ENCODE measurements around the gene PLCB1. TPM values are rescaled to one million over a fixed set of nuclear protein-coding genes. Genes with fewer than 3 reads are reported as not detected.

PLCB1 gene
- total and polyA plus RNA-seq, 2 experiments from 2014 or later, result 14.9 to 20.7 TPM

GRCh38 chr20:8246716-8247115, 114.7 kb downstream of the PLCB1 start (continued):
- TF ChIP-seq CREB1 (CRISPR knock-in tag; IDR thresholded peaks at IDR 0.05; ENCODE audit: low read depth) (no peak), EZH2phosphoT487 (IDR thresholded peaks at IDR 0.05; ENCODE audit: unreplicated experiment) (no peak), NANOG (IDR thresholded peaks at IDR 0.05; ENCODE audit: borderline replicate concordance) (no peak)

DNA sequence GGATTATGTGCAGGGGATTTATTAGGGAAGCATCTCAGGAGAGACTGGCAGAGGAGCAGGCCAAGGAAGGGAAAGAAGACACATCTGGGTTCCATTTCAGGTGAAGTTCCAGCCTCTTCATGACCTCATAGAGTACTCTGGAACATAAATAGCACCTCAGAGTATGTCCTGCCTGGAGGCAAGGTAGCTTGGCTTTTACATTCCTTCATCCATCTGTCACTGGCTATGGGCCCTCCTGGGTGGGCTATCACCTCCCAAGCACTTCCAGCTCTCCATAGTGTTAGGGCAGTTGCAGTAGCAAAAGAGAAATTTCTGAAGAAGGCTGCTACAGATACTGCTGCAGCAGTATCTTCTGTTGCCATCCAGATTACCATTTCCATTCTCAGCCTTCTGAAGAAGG, 116.0 kb downstream of the PLCB1 start:
- H3K4me3 ChIP-seq, result no peak overlapping the region
- H3K36me3 ChIP-seq (ENCODE audit: insufficient read depth), result no peaks in the 10 kb centered on the region
- DNase-seq (ENCODE audit: low spot score), result no peak
- H3K27ac ChIP-seq (ENCODE audit: low read depth), result no peak overlapping the region
- H3K36me3 Mint-ChIP-seq (ENCODE audit: low read depth), result no peaks in the 10 kb centered on the region
- H3K4me1 ChIP-seq (ENCODE audit: insufficient read depth), result peaks cover 6% of the 10 kb centered on the region; the same call in 1 of the 2 replicates
- no peaks in the 10 kb centered on the region for H3K9me3 Mint-ChIP-seq
- H3F3A ChIP-seq (replicated peaks; ENCODE audit: low read depth), result no peaks in the 10 kb centered on the region
- peaks cover 4% of the 10 kb centered on the region; the same call in 1 of the 2 replicates for H3K9me2 ChIP-seq (ENCODE audit: insufficient read depth)
- no peaks in the 10 kb centered on the region for H3K79me2 ChIP-seq (replicated peaks; ENCODE audit: insufficient read depth)
- no peaks in the 10 kb centered on the region for H3K27me3 ChIP-seq (ENCODE audit: insufficient read depth)
- no peak for ATAC-seq
- no peak overlapping the region for H3K4me2 ChIP-seq
- H3K4me3 Mint-ChIP-seq, result no peak overlapping the region
- H3K27ac Mint-ChIP-seq, result no peak overlapping the region
- peaks cover 11% of the 10 kb centered on the region; the same call in 2 of the 3 replicates for H3K4me1 Mint-ChIP-seq
- H2AFZ ChIP-seq, result no peak overlapping the region
- TF ChIP-seq ZNF114 (CRISPR knock-in tag; IDR thresholded peaks at IDR 0.05) (no peak), REST (IDR thresholded peaks at IDR 0.05; ENCODE audit: unreplicated experiment) (no peak), EZH2 (IDR thresholded peaks at IDR 0.05; ENCODE audit: low read depth, unreplicated experiment) (no peak), CREB1 (CRISPR knock-in tag; IDR thresholded peaks at IDR 0.05; ENCODE audit: low read depth) (no peak), NANOG (IDR thresholded peaks at IDR 0.05; ENCODE audit: borderline replicate concordance) (no peak), ETS1 (IDR thresholded peaks at IDR 0.05) (no peak), STAT1 (IDR thresholded peaks at IDR 0.05; ENCODE audit: unreplicated experiment) (no peak), JUNB (IDR thresholded peaks at IDR 0.05; ENCODE audit: unreplicated experiment) (no peak), POLR2AphosphoS5 (IDR thresholded peaks at IDR 0.05; ENCODE audit: low read depth) (no peak), EZH2phosphoT487 (IDR thresholded peaks at IDR 0.05; ENCODE audit: unreplicated experiment) (no peak), ZNF331 (CRISPR knock-in tag; IDR thresholded peaks at IDR 0.05; ENCODE audit: low read depth) (no peak)
- TF ChIP-seq, protein P1, sequence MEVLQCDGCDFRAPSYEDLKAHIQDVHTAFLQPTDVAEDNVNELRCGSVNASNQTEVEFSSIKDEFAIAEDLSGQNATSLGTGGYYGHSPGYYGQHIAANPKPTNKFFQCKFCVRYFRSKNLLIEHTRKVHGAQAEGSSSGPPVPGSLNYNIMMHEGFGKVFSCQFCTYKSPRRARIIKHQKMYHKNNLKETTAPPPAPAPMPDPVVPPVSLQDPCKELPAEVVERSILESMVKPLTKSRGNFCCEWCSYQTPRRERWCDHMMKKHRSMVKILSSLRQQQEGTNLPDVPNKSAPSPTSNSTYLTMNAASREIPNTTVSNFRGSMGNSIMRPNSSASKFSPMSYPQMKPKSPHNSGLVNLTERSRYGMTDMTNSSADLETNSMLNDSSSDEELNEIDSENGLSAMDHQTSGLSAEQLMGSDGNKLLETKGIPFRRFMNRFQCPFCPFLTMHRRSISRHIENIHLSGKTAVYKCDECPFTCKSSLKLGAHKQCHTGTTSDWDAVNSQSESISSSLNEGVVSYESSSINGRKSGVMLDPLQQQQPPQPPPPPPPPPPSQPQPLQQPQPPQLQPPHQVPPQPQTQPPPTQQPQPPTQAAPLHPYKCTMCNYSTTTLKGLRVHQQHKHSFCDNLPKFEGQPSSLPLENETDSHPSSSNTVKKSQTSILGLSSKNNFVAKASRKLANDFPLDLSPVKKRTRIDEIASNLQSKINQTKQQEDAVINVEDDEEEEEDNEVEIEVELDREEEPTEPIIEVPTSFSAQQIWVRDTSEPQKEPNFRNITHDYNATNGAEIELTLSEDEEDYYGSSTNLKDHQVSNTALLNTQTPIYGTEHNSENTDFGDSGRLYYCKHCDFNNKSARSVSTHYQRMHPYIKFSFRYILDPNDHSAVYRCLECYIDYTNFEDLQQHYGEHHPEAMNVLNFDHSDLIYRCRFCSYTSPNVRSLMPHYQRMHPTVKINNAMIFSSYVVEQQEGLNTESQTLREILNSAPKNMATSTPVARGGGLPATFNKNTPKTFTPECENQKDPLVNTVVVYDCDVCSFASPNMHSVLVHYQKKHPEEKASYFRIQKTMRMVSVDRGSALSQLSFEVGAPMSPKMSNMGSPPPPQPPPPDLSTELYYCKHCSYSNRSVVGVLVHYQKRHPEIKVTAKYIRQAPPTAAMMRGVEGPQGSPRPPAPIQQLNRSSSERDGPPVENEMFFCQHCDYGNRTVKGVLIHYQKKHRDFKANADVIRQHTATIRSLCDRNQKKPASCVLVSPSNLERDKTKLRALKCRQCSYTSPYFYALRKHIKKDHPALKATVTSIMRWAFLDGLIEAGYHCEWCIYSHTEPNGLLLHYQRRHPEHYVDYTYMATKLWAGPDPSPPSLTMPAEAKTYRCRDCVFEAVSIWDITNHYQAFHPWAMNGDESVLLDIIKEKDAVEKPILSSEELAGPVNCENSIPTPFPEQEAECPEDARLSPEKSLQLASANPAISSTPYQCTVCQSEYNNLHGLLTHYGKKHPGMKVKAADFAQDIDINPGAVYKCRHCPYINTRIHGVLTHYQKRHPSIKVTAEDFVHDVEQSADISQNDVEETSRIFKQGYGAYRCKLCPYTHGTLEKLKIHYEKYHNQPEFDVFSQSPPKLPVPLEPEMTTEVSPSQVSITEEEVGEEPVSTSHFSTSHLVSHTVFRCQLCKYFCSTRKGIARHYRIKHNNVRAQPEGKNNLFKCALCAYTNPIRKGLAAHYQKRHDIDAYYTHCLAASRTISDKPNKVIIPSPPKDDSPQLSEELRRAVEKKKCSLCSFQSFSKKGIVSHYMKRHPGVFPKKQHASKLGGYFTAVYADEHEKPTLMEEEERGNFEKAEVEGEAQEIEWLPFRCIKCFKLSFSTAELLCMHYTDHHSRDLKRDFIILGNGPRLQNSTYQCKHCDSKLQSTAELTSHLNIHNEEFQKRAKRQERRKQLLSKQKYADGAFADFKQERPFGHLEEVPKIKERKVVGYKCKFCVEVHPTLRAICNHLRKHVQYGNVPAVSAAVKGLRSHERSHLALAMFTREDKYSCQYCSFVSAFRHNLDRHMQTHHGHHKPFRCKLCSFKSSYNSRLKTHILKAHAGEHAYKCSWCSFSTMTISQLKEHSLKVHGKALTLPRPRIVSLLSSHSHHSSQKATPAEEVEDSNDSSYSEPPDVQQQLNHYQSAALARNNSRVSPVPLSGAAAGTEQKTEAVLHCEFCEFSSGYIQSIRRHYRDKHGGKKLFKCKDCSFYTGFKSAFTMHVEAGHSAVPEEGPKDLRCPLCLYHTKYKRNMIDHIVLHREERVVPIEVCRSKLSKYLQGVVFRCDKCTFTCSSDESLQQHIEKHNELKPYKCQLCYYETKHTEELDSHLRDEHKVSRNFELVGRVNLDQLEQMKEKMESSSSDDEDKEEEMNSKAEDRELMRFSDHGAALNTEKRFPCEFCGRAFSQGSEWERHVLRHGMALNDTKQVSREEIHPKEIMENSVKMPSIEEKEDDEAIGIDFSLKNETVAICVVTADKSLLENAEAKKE (CRISPR knock-in tag; IDR thresholded peaks at IDR 0.05), result no peak
- TF ChIP-seq, protein P2, sequence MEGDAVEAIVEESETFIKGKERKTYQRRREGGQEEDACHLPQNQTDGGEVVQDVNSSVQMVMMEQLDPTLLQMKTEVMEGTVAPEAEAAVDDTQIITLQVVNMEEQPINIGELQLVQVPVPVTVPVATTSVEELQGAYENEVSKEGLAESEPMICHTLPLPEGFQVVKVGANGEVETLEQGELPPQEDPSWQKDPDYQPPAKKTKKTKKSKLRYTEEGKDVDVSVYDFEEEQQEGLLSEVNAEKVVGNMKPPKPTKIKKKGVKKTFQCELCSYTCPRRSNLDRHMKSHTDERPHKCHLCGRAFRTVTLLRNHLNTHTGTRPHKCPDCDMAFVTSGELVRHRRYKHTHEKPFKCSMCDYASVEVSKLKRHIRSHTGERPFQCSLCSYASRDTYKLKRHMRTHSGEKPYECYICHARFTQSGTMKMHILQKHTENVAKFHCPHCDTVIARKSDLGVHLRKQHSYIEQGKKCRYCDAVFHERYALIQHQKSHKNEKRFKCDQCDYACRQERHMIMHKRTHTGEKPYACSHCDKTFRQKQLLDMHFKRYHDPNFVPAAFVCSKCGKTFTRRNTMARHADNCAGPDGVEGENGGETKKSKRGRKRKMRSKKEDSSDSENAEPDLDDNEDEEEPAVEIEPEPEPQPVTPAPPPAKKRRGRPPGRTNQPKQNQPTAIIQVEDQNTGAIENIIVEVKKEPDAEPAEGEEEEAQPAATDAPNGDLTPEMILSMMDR (conservative IDR thresholded peaks at IDR 0.05; ENCODE audit: low read depth in 2 of 2), result no peak
- H3K27me3 Mint-ChIP-seq (ENCODE audit: insufficient read depth, low read depth, poor library complexity), result no peaks in the 10 kb centered on the region
- H4K20me1 ChIP-seq (replicated peaks; ENCODE audit: insufficient read depth), result no peaks in the 10 kb centered on the region
